ENCODE results near the gene COL10A1.

The COL10A1 gene

DNA sequence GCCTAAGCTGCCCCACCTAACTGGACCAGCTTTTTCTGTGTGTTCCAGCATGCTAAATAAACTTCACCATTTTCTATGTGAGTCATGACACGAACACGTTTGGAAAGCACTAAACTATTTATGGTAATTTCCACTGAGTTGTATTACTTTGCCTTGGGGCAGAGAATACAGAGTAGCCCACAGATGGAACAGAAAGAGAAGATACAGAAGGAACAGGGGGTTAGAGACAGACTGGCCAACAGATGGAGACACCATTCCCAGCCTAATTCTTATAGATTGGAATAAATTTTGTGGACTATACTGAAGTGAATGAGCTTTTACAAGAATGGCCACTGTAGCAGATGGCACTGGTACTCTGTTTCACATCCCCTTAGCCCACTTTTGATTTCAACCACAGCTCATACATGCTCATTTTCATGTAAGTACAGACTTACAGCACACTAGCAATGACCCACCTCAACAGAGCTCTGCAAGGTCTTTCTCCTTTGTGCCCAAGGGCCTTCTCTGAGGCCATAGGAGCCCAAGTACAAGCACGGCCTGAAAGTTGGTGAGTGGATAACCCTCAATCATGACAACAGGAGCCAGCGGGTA, 38.4 kb downstream of the COL10A1 start:
- no peak for DNase-seq (ENCODE audit: low read depth in 2 of 3, low spot score in 2 of 3)

DNA sequence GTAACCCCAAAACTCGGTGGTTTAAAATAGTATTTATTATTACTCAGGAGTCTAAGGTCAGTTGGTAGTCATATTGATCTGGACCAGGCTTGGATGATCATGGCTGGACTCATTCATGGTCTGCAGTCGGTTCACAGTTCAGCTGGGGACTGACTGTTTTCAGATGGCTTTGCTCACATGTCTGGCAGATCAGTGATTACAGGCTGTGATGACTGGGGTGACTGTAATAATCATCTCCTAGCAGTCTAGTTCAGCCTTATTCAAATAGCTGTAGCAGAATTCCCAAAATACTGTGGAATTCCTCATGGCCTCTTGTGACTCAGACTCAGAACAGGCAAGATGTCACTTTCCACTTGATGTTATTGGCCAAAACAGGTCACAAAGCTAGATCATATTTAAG, 41.6 kb downstream of the COL10A1 start:
- no peak for DNase-seq (ENCODE audit: low read depth in 2 of 3, low spot score in 2 of 3)

DNA sequence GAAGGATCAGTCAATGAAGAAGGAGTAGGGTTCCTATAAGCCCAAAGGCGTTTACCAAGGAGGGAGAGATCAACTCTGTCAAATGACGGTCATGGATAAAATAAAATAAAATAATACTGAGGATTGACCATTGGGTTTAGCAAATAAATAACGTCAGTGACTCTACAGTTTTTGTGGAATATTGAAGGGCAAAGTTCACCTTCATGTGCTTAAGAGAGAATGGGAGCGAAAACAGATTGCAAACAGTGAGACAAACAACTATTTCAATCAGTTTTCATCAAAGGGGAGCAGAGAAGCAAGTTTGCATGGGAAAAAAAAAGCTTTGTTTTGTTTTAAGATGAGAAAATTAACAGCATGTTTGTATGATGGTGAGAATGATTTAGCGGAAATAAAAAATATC, 42.9 kb downstream of the COL10A1 start:
- DNase-seq (ENCODE audit: low read depth in 2 of 3, low spot score in 2 of 3), result no peak

DNA sequence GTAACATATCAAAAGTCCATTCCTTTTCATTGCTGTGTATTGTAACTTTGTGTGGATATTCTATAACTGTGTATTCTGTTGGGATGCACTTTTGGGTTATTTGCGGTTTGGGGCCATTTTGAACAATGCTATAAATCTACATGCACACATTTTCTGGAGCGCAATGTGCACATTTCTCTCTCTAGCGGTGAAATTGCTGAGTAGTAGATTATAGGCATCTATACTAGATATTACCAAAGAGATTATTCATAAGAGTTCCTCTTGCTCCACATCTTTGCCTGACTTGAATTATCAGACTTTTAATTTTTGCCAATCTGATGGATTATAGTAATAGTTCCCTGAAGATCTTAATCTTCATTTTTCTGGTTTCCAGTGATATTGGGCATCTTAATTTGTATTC, 47.0 kb downstream of the COL10A1 start:
- DNase-seq (ENCODE audit: low read depth in 2 of 3, low spot score in 2 of 3), result no peak

DNA sequence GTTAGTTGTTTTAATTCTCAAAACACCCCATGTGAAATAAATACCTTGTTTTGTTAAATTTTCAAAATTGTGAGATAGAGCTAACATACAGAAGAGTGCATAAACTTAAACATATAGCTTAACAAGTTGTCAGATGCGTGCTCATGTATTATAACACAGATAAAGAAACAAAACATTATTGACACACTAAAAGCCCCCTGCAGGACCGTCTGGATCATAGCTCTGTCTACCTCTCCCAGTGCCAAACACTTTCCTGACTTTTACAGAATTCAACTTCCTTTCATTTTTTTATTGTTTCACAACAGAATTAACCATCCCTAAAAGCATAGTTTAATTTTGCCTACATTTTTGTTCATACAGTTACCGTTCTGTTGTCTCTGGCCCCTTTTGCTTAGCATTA, 47.4 kb downstream of the COL10A1 start:
- no peak for DNase-seq (ENCODE audit: low read depth in 2 of 3, low spot score in 2 of 3)

DNA sequence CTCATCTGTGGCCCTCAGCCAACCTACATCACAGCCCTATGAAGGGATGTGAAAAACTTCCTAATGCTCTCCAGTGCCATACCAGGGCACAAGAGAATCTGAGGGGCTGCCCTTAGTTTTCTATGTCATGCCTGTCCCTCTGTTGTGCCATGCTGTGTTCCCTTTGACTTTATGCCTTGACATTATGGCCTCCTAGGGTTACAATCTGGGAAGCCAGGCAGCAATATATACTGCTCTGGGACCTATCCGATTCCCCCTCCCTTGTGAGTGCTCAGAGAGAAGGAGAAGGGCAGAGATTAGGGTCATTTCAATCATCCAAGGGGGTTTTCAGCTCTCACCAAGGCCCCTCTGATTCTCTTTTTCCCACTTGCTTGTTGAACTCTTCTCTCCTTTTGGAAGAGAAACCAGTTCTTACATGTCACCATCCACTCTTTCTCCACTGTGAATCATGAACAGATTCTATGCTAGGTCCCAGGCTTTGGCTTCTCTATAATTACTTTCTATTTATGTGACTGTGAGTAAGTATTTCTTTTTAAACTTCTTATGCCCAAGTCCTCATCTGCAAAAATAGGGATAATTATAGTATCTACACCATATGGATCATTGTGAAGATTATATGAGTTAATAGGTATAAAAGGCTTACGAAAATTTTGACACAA, 51.1 kb downstream of the COL10A1 start:
- no peak for DNase-seq (ENCODE audit: low read depth in 2 of 3, low spot score in 2 of 3)

DNA sequence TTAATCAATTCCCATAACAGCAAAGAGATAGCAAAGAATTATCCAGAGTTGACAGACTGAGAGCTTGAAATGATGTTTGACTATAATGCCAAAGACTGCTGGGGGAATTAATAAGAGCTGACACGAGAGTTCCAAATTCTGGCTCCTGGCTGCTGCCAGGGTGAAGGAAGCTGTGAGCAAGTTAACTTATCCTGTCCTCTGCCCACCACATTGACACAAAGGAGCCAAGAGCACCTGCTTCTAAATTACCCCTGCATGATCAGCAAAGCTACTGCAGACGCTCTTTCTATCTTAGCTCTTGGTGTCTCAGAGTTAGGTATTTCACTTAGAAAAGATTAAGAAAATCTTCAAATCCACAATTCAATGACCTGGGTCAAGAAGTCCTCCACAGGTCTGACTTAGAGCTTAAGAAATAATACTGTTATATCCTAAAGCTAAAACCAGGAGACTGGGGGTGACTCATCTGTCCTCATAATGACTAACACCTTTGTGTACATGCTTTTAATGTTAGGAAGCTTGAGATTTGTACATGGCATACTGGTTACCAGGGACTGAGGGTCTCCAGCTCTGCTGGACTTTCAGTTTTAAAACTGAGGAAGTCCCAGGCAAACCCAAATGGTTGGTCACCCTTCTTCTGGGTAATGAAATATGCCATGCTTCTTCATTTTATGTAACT, 52.0 kb downstream of the COL10A1 start:
- DNase-seq (ENCODE audit: low read depth in 2 of 3, low spot score in 2 of 3), result no peak

DNA sequence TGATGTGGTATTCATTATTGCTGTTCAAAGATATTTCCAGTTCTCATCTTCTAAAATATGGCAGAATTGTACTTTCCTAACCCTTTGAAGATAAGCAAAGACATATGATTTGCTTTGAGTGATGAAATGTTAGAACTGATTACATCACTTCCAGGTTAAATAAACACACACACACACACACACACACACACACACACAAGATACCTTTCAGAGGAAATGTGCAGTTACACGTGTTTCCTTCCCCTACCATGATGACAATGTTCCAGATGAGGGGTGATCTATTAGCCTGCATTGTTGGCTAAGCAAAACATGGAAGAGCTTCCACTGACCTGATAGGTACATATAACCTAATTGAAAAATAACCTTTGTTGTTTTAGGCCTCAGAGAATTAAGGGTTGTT, 53.6 kb downstream of the COL10A1 start:
- DNase-seq (ENCODE audit: low read depth in 2 of 3, low spot score in 2 of 3), result no peak

DNA sequence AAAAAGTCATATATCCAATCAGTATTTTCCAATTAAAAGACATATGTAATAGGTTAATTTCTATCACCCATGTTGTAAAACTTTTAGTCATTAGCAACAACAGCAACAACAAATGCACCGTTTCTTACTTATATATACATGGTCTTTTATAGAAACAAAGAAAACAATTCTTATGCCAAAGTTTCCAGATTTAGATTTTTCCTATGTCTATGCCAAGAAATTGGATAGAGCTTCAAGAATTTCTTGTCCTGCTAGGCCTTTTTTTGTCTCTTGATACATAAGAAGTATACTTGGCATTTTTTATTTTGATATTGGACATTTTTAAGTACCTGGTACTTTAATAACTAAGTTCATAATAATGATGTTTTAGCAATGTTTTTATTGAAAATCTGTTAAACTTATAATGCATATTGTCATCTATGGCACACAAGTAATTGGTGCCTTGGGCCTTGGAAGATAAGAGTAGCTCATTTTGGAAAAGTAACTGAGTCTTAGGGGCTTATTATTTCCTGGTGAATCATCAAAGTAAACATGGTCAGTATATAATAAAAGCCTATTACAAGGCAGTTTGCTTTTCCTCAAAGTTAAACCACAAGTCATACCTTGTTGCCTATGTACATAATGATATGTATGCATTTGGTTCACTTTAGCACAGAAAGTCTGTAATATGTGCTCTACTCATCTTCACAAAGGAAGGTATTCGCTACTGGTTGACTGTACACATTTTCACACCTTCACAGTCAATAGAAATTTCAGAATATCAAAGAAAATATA, 55.1 kb downstream of the COL10A1 start:
- no peak for DNase-seq (ENCODE audit: low read depth in 2 of 3, low spot score in 2 of 3)

DNA sequence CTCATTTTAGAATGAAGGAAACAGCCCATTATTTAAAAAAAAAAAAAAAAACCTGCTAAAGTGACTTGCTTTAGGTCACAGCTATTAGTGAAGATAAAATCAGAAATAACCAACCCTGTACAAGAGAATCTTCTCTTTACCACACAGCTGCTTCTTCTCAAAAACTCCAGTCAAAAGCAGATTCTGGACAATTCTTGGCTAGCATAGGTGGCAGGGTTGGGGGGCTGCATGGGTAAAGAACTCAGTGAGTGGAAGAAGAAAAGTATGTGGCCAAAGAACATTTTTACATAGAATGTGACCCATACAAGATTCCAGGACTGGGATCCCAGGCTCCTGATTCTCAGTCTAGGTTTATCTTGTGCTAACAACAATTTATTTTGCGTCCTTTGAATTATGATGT, 55.8 kb downstream of the COL10A1 start:
- no peak for DNase-seq (ENCODE audit: low read depth in 2 of 3, low spot score in 2 of 3)
